HFFc6 (cell line): ENCODE results near the gene GPSM1. TPM values are rescaled to one million over a fixed set of nuclear protein-coding genes. Genes with fewer than 3 reads are reported as not detected.
"Not testable (repeated sequence)": the region's sequence is repeated elsewhere in the genome, so short reads cannot be mapped to it uniquely, and the experiment has no call there.

Source experiments
- DNase-seq: peaks from one replicate; pipeline ENCODE4 v3.0.0-alpha.2; 2018
- H3K27ac Mint-ChIP-seq: 2 replicates; pipeline ENCODE4 v1.8.0; 2020; ENCODE audit warnings: mild to moderate bottlenecking, mixed read lengths
- H3K27me3 Mint-ChIP-seq: 2 replicates; pipeline ENCODE4 v1.8.0; 2021; ENCODE audit warnings: mild to moderate bottlenecking, moderate library complexity, mixed read lengths; ENCODE audit not compliant: insufficient read depth
- H3K36me3 Mint-ChIP-seq: 2 replicates; pipeline ENCODE4 v1.8.0; 2021; ENCODE audit warnings: low read depth, mixed read lengths
- H3K4me1 Mint-ChIP-seq: 2 replicates; pipeline ENCODE4 v1.8.0; 2020; ENCODE audit warnings: low read depth, mixed read lengths
- H3K4me3 Mint-ChIP-seq: 2 replicates; pipeline ENCODE4 v1.8.0; 2020; ENCODE audit warnings: mild to moderate bottlenecking, moderate library complexity, mixed read lengths
- H3K9me3 Mint-ChIP-seq: 2 replicates; pipeline ENCODE4 v1.8.0; 2020; ENCODE audit warnings: mild to moderate bottlenecking, mixed read lengths
- CTCF ChIP-seq: fragments of 200-600 bp; sonication (generic); IDR thresholded peaks from 2 replicates; pipeline ENCODE4 v1.5.0; 2021; ENCODE audit warnings: antibody characterized with exemption, mild to moderate bottlenecking
- total RNA-seq, 6 experiments: library from RNA; stranded (reverse); fragmentation: NEBNext Ultra II Directional; extraction: Animal tissue kit (Norgen Biotek cat#: 25700); gene quantifications; 2 replicates in 1 of 6; 3 replicates in 5 of 6; pipeline ENCODE4 v1.2.3, GENCODE V29; 2021

GPSM1 gene
- total RNA-seq, 6 experiments from 2014 or later = 50.9 to 60.2 (median 55.0) TPM

- H3K36me3 Mint-ChIP-seq = peaks cover 18% of the 10 kb centered on the region; the same call in 1 of the 2 replicates
- H3K4me3 Mint-ChIP-seq = no peak overlapping the region
- H3K27ac Mint-ChIP-seq = no peak overlapping the region
These were observed 76.8 kb downstream of the GPSM1 start for GRCh38 chr9:136403915-136404800.

GRCh38 chr9:136404801-136405136, 77.4 kb downstream of the GPSM1 start:
- H3K4me3 Mint-ChIP-seq = no peak overlapping the region
- peaks cover 6% of the 10 kb centered on the region for H3K27me3 Mint-ChIP-seq
- TF ChIP-seq CTCF = no peak
- peaks cover 13% of the 10 kb centered on the region for H3K4me1 Mint-ChIP-seq
- peaks cover 18% of the 10 kb centered on the region; the same call in 1 of the 2 replicates for H3K36me3 Mint-ChIP-seq
- no peak for DNase-seq
- no peak overlapping the region for H3K27ac Mint-ChIP-seq
- no peaks in the 10 kb centered on the region for H3K9me3 Mint-ChIP-seq

More at GRCh38 chr9:136403915-136404800, 76.8 kb downstream of the GPSM1 start:
- H3K4me1 Mint-ChIP-seq = peaks cover 9% of the 10 kb centered on the region
- no peak for TF ChIP-seq CTCF
- no peak for DNase-seq
- no peaks in the 10 kb centered on the region for H3K9me3 Mint-ChIP-seq
- peaks cover 6% of the 10 kb centered on the region for H3K27me3 Mint-ChIP-seq

GRCh38 chr9:136405481-136405880, 78.1 kb downstream of the GPSM1 start:
- peaks cover 6% of the 10 kb centered on the region for H3K27me3 Mint-ChIP-seq
- no peak for DNase-seq
- no peak overlapping the region for H3K4me3 Mint-ChIP-seq
- H3K27ac Mint-ChIP-seq = no peak overlapping the region
- TF ChIP-seq CTCF = no peak
- peaks cover 18% of the 10 kb centered on the region; the same call in 1 of the 2 replicates for H3K36me3 Mint-ChIP-seq
- H3K4me1 Mint-ChIP-seq = peaks cover 14% of the 10 kb centered on the region
- H3K9me3 Mint-ChIP-seq = no peaks in the 10 kb centered on the region

GRCh38 chr9:136405904-136406303, 78.6 kb downstream of the GPSM1 start:
- Mint-ChIP-seq H3K36me3 (peaks cover 18% of the 10 kb centered on the region), H3K4me1 (peaks cover 14% of the 10 kb centered on the region)
- not testable (repeated sequence) for DNase-seq, H3K4me3 Mint-ChIP-seq, H3K9me3 Mint-ChIP-seq, H3K27ac Mint-ChIP-seq, H3K27me3 Mint-ChIP-seq

- H3K27ac Mint-ChIP-seq, H3K9me3 Mint-ChIP-seq, DNase-seq, H3K27me3 Mint-ChIP-seq, H3K4me3 Mint-ChIP-seq: not testable (repeated sequence)
- H3K4me1 Mint-ChIP-seq = peaks cover 26% of the 10 kb centered on the region
- peaks cover 20% of the 10 kb centered on the region for H3K36me3 Mint-ChIP-seq
These were observed 79.7 kb downstream of the GPSM1 start for GRCh38 chr9:136407061-136407460.

GRCh38 chr9:136407911-136408310, 80.6 kb downstream of the GPSM1 start:
- Mint-ChIP-seq H3K36me3 (peaks cover 25% of the 10 kb centered on the region), H3K27me3 (peaks cover 2% of the 10 kb centered on the region), H3K27ac (no peak overlapping the region), H3K9me3 (no peaks in the 10 kb centered on the region), H3K4me1 (peaks cover 31% of the 10 kb centered on the region), H3K4me3 (peak overlapping the region; percentile 24; the same call in 1 of the 2 replicates)
- DNase-seq = no peak
- no peak for TF ChIP-seq CTCF

Other genes with a start within 250 kb of the GPSM1 start
- 10 to 100 TPM; 38.2 to 46.7 (median 40.2) TPM for gene NACC2, start 232.2 kb upstream of the GPSM1 start, total RNA-seq
- 10 to 100 TPM; 31.6 to 45.4 (median 35.7) TPM for gene TMEM250, start 208.7 kb upstream of the GPSM1 start, total RNA-seq
- not detected for gene LHX3, start 122.4 kb upstream of the GPSM1 start, total RNA-seq
- gene QSOX2, start 81.7 kb upstream of the GPSM1 start, total RNA-seq = 10 to 100 TPM; 20.1 to 24.9 (median 21.9) TPM
- gene CCDC187, start 23.4 kb upstream of the GPSM1 start, total RNA-seq = not detected
- 10 to 100 TPM; 28.5 to 33.3 (median 30.4) TPM for gene DNLZ, start 36.2 kb downstream of the GPSM1 start, total RNA-seq
- 10 to 100 TPM in 2 of 6 experiments, 1 to 10 TPM in 4; 2.9 to 19.0 (median 3.2) TPM for gene CARD9, start 46.1 kb downstream of the GPSM1 start, total RNA-seq
- gene SNAPC4, start 72.6 kb downstream of the GPSM1 start, total RNA-seq = 1 to 10 TPM; 6.2 to 9.4 (median 6.5) TPM
- 10 to 100 TPM; 40.8 to 55.1 (median 43.7) TPM for gene ENTR1, start 83.1 kb downstream of the GPSM1 start, total RNA-seq
- gene PMPCA, start 83.1 kb downstream of the GPSM1 start, total RNA-seq = 10 to 100 TPM; 69.1 to 81.0 (median 75.9) TPM
- 10 to 100 TPM; 11.5 to 14.0 (median 12.3) TPM for gene INPP5E, start 112.3 kb downstream of the GPSM1 start, total RNA-seq
- gene SEC16A, start 155.5 kb downstream of the GPSM1 start, total RNA-seq = 10 to 100 TPM; 63.2 to 98.6 (median 75.5) TPM
- gene NOTCH1, start 218.5 kb downstream of the GPSM1 start, total RNA-seq = 10 to 100 TPM; 12.1 to 17.1 (median 14.7) TPM